Mesendoderm (in vitro differentiated cells): ENCODE measurements around the gene ABLIM3.
A peak's percentile ranks its signal among the peaks of the same experiment; 100 is the strongest.

Source experiments
- DNase-seq: peaks from one replicate; pipeline ENCODE4 v3.0.0; 2013
- H2AK5ac ChIP-seq: 2 replicates; pipeline ENCODE4 v1.6.1; 2013; ENCODE audit warnings: low read length, inconsistent platforms
- H2BK120ac ChIP-seq: 2 replicates; pipeline ENCODE4 v1.6.1; 2013; ENCODE audit warnings: low read depth, mild to moderate bottlenecking, low read length, moderate library complexity, mixed read lengths
- H2BK15ac ChIP-seq: replicated peaks from 2 replicates; pipeline ENCODE4 v1.6.1; 2013; ENCODE audit warnings: low read depth, mild to moderate bottlenecking, moderate library complexity
- H2BK5ac ChIP-seq: 2 replicates; pipeline ENCODE4 v1.6.1; 2013; ENCODE audit warnings: low read length, inconsistent platforms
- H3K18ac ChIP-seq: 2 replicates; pipeline ENCODE4 v1.6.1; 2013; ENCODE audit warnings: mild to moderate bottlenecking, low read length, mixed read lengths
- H3K23ac ChIP-seq: one replicate; pipeline ENCODE4 v1.6.1; 2013; ENCODE audit warnings: low read length
- H3K27ac ChIP-seq: 2 replicates; pipeline ENCODE4 v1.5.1; 2013; ENCODE audit warnings: low read depth, mild to moderate bottlenecking, inconsistent platforms, low read length, moderate library complexity
- H3K27me3 ChIP-seq: 2 replicates; pipeline ENCODE4 v1.6.1; 2013; ENCODE audit warnings: low read length, control low read depth, mild to moderate bottlenecking, inconsistent platforms; ENCODE audit not compliant: insufficient read depth, poor library complexity
- H3K36me3 ChIP-seq: 2 replicates; pipeline ENCODE4 v1.6.1; 2013; ENCODE audit warnings: low read length, inconsistent platforms; ENCODE audit not compliant: control insufficient read depth, insufficient read depth
- H3K4ac ChIP-seq: one replicate; pipeline ENCODE4 v1.6.1; 2013; ENCODE audit warnings: low read depth, mild to moderate bottlenecking, low read length, moderate library complexity
- H3K4me1 ChIP-seq: 2 replicates; pipeline ENCODE4 v1.6.1; 2013; ENCODE audit warnings: low read depth, low read length, inconsistent platforms; ENCODE audit not compliant: control insufficient read depth
- H3K4me2 ChIP-seq: 2 replicates; pipeline ENCODE4 v1.6.1; 2013; ENCODE audit warnings: low read length
- H3K4me3 ChIP-seq: 2 replicates; pipeline ENCODE4 v1.5.1; 2013; ENCODE audit warnings: mild to moderate bottlenecking, low read length
- H3K56ac ChIP-seq: one replicate; pipeline ENCODE4 v1.6.1; 2013; ENCODE audit warnings: low read length
- H3K79me1 ChIP-seq: 2 replicates; pipeline ENCODE4 v1.6.1; 2013; ENCODE audit warnings: low read length, inconsistent platforms
- H3K79me2 ChIP-seq: 2 replicates; pipeline ENCODE4 v1.6.1; 2013; ENCODE audit warnings: mild to moderate bottlenecking, low read length; ENCODE audit not compliant: control insufficient read depth, insufficient read depth
- H3K9ac ChIP-seq: 2 replicates; pipeline ENCODE4 v1.6.1; 2013; ENCODE audit warnings: low read length, inconsistent platforms
- H4K5ac ChIP-seq: one replicate; pipeline ENCODE4 v1.6.1; 2013; ENCODE audit warnings: low read length
- H4K8ac ChIP-seq: one replicate; pipeline ENCODE4 v1.6.1; 2013; ENCODE audit warnings: low read depth, mild to moderate bottlenecking, control low read depth, low read length, moderate library complexity
- WGBS: extraction: QIAGEN DNeasy Blood & Tissue Kit; methylation state at CpG from one replicate; pipeline ENCODE4 v1.1.7; 2013; ENCODE audit warnings: low lambda C conversion rate, missing lambda C conversion rate; ENCODE audit not compliant: insufficient coverage; ENCODE audit errors: extremely low coverage; 5-methylcytosine and 5-hydroxymethylcytosine counted together

The ABLIM3 gene

GRCh38 chr5:149302641-149303040 lies 161.3 kb downstream of the ABLIM3 start:
- WGBS = no CpG with 5 or more reads among the region's 5 CpGs
- Histone ChIP-seq H3K27me3 (no peaks in the 10 kb centered on the region), H3K79me1 (no peaks in the 10 kb centered on the region)

DNA sequence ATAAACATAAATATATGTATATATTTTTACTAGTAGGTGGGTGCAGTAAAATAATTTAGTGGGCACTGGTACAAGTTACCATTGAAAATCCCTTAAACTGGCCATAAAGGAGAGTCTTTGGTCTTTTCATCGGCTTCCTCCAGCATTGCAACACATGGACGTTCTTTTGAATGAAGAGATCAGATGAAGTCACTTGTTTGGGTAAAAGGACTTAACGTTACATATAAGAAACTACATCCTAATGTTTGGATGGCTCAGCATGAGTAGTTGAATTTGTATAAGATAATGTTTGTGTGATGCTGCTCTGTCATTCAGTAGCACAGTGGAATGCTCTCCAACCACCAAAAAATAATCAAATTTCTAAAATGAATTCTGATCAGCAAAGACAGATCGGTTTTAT lies 161.9 kb downstream of the ABLIM3 start:
- H3K36me3 ChIP-seq = no peaks in the 10 kb centered on the region
- H3K4ac ChIP-seq = no peak overlapping the region
- no peak overlapping the region for H2BK5ac ChIP-seq
- H3K4me3 ChIP-seq = no peak overlapping the region
- H2AK5ac ChIP-seq = no peak overlapping the region
- H4K5ac ChIP-seq = no peak overlapping the region
- H3K56ac ChIP-seq = no peak overlapping the region
- H3K9ac ChIP-seq = no peak overlapping the region
- no CpG with 5 or more reads among the region's 4 CpGs for WGBS
- no peak overlapping the region for H2BK15ac ChIP-seq
- H3K27me3 ChIP-seq = no peaks in the 10 kb centered on the region
- no peaks in the 10 kb centered on the region for H3K79me2 ChIP-seq
- H2BK120ac ChIP-seq = no peak overlapping the region
- no peak for DNase-seq
- H3K18ac ChIP-seq = no peak overlapping the region
- H3K23ac ChIP-seq = no peak overlapping the region
- H3K4me1 ChIP-seq = no peaks in the 10 kb centered on the region
- no peak overlapping the region for H3K27ac ChIP-seq
- H4K8ac ChIP-seq = no peak overlapping the region
- H3K4me2 ChIP-seq = no peak overlapping the region
- H3K79me1 ChIP-seq = no peaks in the 10 kb centered on the region

More at GRCh38 chr5:149302641-149303040, 161.3 kb downstream of the ABLIM3 start:
- no peak overlapping the region for H2BK5ac ChIP-seq
- H3K9ac ChIP-seq = no peak overlapping the region
- no peak overlapping the region for H3K4me2 ChIP-seq
- H3K4me1 ChIP-seq = no peaks in the 10 kb centered on the region
- H3K79me2 ChIP-seq = no peaks in the 10 kb centered on the region
- H3K23ac ChIP-seq = no peak overlapping the region
- H3K27ac ChIP-seq = no peak overlapping the region
- no peak overlapping the region for H4K8ac ChIP-seq
- no peak overlapping the region for H3K4ac ChIP-seq
- no peaks in the 10 kb centered on the region for H3K36me3 ChIP-seq
- no peak overlapping the region for H4K5ac ChIP-seq
- H2AK5ac ChIP-seq = no peak overlapping the region
- DNase-seq = no peak
- no peak overlapping the region for H2BK15ac ChIP-seq
- H3K56ac ChIP-seq = no peak overlapping the region
- H3K18ac ChIP-seq = no peak overlapping the region
- no peak overlapping the region for H3K4me3 ChIP-seq
- H2BK120ac ChIP-seq = no peak overlapping the region

DNA sequence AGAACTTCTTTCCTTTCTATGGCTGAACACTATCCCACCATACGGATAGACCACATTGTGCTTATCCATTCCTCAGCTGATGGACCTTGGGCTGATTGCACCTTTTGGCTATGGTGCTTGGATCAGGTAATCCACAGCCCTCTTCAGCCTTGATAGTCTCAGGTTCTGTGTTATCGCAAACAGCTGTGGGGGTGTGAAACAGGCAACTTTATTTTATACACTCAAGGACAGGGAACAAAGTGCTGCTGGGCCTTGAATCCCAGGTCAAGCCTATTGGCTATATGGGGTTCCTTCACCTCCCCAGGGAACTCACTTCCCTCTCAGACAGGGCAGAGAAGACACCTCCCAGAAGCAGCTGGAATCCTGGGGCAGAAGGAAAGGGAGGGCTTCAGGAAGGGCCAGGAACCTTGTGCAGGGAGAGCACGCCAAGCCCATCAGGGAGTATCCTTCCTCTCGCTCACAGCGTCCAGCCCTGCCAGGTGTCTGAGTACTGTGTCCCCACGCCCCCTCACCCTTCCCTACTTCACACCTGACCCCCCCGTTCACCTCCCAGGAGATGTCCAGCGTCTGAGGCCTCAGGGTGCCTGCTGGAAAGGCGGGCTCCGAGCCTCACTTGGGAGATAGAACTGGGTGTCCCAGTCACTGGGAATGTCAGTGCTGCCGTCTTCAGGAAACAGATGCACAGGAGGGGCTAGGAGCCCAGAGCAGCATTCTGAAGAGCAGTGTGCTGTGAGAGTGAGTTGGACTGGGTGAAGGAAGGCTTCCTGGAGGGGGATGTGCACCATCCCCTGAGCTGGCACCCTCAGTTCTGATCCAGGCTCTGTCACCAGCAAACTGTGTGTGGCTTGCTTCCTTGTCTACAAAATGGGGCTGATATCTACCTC lies 163.1 kb downstream of the ABLIM3 start:
- Histone ChIP-seq H3K79me2 (no peaks in the 10 kb centered on the region), H3K18ac (no peak overlapping the region), H2AK5ac (no peak overlapping the region), H3K9ac (no peak overlapping the region), H3K56ac (no peak overlapping the region), H3K36me3 (no peaks in the 10 kb centered on the region), H3K27me3 (no peaks in the 10 kb centered on the region), H2BK120ac (no peak overlapping the region), H2BK5ac (no peak overlapping the region), H4K5ac (no peak overlapping the region), H3K79me1 (no peaks in the 10 kb centered on the region), H3K4me1 (no peaks in the 10 kb centered on the region), H4K8ac (no peak overlapping the region), H3K27ac (no peak overlapping the region), H3K4me2 (no peak overlapping the region), H2BK15ac (no peak overlapping the region), H3K4me3 (no peak overlapping the region), H3K23ac (no peak overlapping the region), H3K4ac (no peak overlapping the region)
- DNase-seq = peak; percentile 16
- no CpG with 5 or more reads among the region's 11 CpGs for WGBS

DNA sequence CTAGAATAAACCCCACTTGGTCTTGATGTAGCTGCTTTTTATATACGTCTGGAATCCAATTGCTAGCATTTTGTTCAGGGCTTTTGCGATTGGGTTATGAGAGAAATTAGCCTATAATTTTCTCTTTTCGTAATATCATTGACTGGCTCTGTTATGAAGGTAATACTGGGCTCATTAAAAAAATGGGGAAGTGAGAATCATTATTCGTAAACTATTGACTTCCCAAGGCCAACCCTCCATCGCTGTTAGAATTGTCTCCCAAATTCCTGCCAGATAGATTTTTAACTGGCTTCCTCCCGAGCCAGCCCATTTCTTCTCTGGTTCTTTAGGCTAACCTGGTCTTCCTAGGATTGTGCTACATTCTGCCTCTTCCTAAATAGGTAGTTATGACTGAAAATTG lies 168.1 kb downstream of the ABLIM3 start:
- Histone ChIP-seq H4K5ac (no peak overlapping the region), H3K4ac (no peak overlapping the region), H3K27ac (no peak overlapping the region), H3K79me2 (no peaks in the 10 kb centered on the region), H2BK15ac (no peak overlapping the region), H2BK120ac (no peak overlapping the region), H3K27me3 (no peaks in the 10 kb centered on the region), H3K56ac (no peak overlapping the region), H2BK5ac (no peak overlapping the region), H4K8ac (no peak overlapping the region), H3K4me3 (no peak overlapping the region), H3K18ac (no peak overlapping the region), H3K9ac (no peak overlapping the region), H3K36me3 (no peaks in the 10 kb centered on the region), H3K79me1 (no peaks in the 10 kb centered on the region), H3K4me1 (peaks cover 2% of the 10 kb centered on the region), H3K23ac (no peak overlapping the region), H2AK5ac (no peak overlapping the region), H3K4me2 (no peak overlapping the region)
- no CpG with 5 or more reads among the region's 6 CpGs for WGBS
- no peak for DNase-seq
